NB4 (cell line): ENCODE measurements around the gene BPIFB2.

Source experiments
- MYC ChIP-seq: IDR thresholded peaks from 2 replicates; pipeline ENCODE4 v1.6.1; 2011; ENCODE audit warnings: low read depth, low read length
- POLR2A ChIP-seq: IDR thresholded peaks from 2 replicates; pipeline ENCODE4 v1.6.1; 2011; ENCODE audit warnings: mild to moderate bottlenecking; ENCODE audit not compliant: insufficient read length; ENCODE audit errors: extremely low read depth
- TF ChIP-seq, protein P1 (sequence below): IDR thresholded peaks from one replicate; pipeline ENCODE4 v1.5.1; 2012; ENCODE audit warnings: low read depth, low read length
- TF ChIP-seq, protein P2 (sequence below): IDR thresholded peaks from 2 replicates; pipeline ENCODE4 v1.6.1; 2011; ENCODE audit warnings: low read depth, low read length

GRCh38 chr20:33016581-33017109, 9.1 kb downstream of the BPIFB2 start:
- TF ChIP-seq, protein P1, sequence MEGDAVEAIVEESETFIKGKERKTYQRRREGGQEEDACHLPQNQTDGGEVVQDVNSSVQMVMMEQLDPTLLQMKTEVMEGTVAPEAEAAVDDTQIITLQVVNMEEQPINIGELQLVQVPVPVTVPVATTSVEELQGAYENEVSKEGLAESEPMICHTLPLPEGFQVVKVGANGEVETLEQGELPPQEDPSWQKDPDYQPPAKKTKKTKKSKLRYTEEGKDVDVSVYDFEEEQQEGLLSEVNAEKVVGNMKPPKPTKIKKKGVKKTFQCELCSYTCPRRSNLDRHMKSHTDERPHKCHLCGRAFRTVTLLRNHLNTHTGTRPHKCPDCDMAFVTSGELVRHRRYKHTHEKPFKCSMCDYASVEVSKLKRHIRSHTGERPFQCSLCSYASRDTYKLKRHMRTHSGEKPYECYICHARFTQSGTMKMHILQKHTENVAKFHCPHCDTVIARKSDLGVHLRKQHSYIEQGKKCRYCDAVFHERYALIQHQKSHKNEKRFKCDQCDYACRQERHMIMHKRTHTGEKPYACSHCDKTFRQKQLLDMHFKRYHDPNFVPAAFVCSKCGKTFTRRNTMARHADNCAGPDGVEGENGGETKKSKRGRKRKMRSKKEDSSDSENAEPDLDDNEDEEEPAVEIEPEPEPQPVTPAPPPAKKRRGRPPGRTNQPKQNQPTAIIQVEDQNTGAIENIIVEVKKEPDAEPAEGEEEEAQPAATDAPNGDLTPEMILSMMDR, result no peak
- TF ChIP-seq POLR2A (no peak), MYC (no peak)
- TF ChIP-seq, protein P2, sequence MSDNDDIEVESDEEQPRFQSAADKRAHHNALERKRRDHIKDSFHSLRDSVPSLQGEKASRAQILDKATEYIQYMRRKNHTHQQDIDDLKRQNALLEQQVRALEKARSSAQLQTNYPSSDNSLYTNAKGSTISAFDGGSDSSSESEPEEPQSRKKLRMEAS, result no peak
